ENCODE measurements around the gene ARL15. TPM values are rescaled to one million over a fixed set of nuclear protein-coding genes. Genes with fewer than 3 reads are reported as not detected.

The ARL15 gene
- polyA plus RNA-seq, 1 of the 3 experiments (the other 2 are of a cell fraction), result 6.4 TPM

DNA sequence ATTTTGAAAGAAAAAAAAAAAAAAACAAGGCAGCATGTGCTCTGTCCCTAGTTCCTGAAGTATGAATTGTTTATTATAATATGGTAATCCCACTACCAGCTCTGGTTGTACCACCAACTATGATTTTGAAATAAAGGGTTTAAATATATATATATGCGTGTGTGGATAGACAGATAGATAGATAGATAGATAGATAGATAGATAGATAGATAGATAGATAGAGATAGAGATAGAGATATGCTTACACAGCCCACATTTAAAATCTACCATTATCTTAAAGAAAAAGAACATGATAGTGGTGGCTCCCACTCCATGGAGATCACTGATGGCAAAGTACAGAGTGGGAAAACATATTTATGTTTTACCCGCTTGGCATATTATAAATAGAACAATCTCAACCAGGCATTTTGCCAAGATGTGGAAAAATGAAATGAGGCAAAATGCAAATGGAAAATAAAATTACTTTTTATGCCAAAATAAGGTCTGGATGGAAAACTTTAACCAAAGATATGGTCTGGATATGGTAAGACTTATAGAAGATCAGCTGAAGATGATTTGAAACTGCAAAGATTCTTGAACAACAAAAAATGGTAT, 170.0 kb downstream of the ARL15 start (continued):
- TF ChIP-seq, protein P1, sequence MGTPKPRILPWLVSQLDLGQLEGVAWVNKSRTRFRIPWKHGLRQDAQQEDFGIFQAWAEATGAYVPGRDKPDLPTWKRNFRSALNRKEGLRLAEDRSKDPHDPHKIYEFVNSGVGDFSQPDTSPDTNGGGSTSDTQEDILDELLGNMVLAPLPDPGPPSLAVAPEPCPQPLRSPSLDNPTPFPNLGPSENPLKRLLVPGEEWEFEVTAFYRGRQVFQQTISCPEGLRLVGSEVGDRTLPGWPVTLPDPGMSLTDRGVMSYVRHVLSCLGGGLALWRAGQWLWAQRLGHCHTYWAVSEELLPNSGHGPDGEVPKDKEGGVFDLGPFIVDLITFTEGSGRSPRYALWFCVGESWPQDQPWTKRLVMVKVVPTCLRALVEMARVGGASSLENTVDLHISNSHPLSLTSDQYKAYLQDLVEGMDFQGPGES (IDR thresholded peaks at IDR 0.05; ENCODE audit: low read depth, low read length), result no peak
- TF ChIP-seq SIN3A (IDR thresholded peaks at IDR 0.05; ENCODE audit: borderline replicate concordance, low read depth, low read length) (no peak), RXRA (IDR thresholded peaks at IDR 0.05; ENCODE audit: borderline replicate concordance, low read depth) (no peak), YY1 (IDR thresholded peaks at IDR 0.05; ENCODE audit: low read depth) (no peak), ELF1 (IDR thresholded peaks at IDR 0.05) (no peak)

DNA sequence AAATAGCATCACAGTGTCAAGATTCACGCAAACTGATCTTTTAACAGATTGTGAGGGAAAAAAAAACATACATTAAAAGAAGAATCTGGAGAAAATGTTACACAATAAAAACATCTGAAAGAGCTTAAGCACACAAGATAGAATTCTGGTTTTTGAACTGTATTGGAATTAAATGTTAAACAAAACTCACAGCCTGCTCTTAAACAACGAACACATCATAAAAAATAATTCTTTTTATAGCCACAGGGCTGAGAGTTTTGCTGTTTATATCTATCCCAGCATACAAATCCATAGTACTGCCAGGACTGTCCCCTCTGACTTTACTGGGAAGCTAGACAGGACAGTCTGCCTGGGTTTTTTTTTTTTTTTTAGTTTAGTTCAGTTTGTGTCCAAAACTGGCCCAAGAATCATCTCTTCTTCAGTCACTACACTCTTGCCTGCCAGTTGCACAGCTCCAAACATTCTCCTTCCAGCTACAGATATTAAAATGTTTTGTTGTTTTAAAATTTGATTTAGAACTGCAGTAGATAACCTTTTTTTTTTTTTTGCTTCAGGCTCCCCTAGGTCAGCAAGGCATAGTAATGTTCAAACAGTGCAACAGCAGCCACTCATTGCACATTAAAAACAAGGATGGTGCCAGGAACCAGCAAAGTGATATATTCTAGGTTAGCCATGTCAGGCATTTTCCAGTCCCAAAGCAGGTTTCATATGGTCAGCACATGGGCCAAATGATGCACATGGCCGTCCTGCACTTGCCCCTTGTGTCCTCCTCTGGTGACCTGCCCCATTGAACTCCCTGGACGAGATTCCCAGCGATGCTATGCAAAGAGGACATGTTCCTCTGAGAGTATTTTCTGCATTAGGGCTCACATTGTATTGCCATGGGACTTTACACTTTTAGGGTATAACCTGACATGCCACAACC, 173.6 kb downstream of the ARL15 start:
- H3K9me3 ChIP-seq, result no peaks in the 10 kb centered on the region
- no peak overlapping the region; a peak in 1 of 4 replicates for H3K27ac ChIP-seq (ENCODE audit: low read depth in 2 of 2, low read length in 1 of 2)
- H3K4me1 ChIP-seq (ENCODE audit: control insufficient read depth in 1 of 2, insufficient read depth in 2 of 2, low read depth in 1 of 2, low read length in 1 of 2), result peaks cover 0 to 7% of the 10 kb centered on the region in 2 experiments; a peak in 2 of 4 replicates
- H4K20me1 ChIP-seq (ENCODE audit: insufficient read depth), result no peaks in the 10 kb centered on the region
- H3K4me3 ChIP-seq (ENCODE audit: low read depth in 2 of 2, low read length in 1 of 2), result no peak overlapping the region
- no peak overlapping the region for H3K4me2 ChIP-seq
- TF ChIP-seq FOXJ3 (CRISPR knock-in tag; IDR thresholded peaks at IDR 0.05), result no peak
- no peak for TF ChIP-seq RCOR1 (IDR thresholded peaks at IDR 0.05; ENCODE audit: low read length)
- TF ChIP-seq, protein P2, sequence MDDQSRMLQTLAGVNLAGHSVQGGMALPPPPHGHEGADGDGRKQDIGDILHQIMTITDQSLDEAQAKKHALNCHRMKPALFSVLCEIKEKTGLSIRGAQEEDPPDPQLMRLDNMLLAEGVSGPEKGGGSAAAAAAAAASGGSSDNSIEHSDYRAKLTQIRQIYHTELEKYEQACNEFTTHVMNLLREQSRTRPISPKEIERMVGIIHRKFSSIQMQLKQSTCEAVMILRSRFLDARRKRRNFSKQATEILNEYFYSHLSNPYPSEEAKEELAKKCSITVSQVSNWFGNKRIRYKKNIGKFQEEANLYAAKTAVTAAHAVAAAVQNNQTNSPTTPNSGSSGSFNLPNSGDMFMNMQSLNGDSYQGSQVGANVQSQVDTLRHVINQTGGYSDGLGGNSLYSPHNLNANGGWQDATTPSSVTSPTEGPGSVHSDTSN (IDR thresholded peaks at IDR 0.05), result no peak
- no peak for TF ChIP-seq POLR2AphosphoS5 (IDR thresholded peaks at IDR 0.05; ENCODE audit: low read depth, low read length)
- TF ChIP-seq RFX5 (IDR thresholded peaks at IDR 0.05; ENCODE audit: low read length), result no peak
- TF ChIP-seq TAF1 (IDR thresholded peaks at IDR 0.05; ENCODE audit: borderline replicate concordance, low read depth, low read length), result no peak
- TF ChIP-seq SIN3A (IDR thresholded peaks at IDR 0.05; ENCODE audit: borderline replicate concordance, low read depth, low read length), result no peak
- no peak for TF ChIP-seq FOXM1 (IDR thresholded peaks at IDR 0.05; ENCODE audit: low read depth)
- TF ChIP-seq, protein P3, sequence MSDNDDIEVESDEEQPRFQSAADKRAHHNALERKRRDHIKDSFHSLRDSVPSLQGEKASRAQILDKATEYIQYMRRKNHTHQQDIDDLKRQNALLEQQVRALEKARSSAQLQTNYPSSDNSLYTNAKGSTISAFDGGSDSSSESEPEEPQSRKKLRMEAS (IDR thresholded peaks at IDR 0.05; ENCODE audit: low read depth), result no peak
- no peak for TF ChIP-seq TEAD4 (IDR thresholded peaks at IDR 0.05; ENCODE audit: borderline replicate concordance, insufficient read depth)
- TF ChIP-seq NFIC (IDR thresholded peaks at IDR 0.05; ENCODE audit: borderline replicate concordance), result no peak
- no peak for TF ChIP-seq RAD21 (IDR thresholded peaks at IDR 0.05; ENCODE audit: low read length)
- TF ChIP-seq SMC3 (IDR thresholded peaks at IDR 0.05; ENCODE audit: low read depth, low read length), result no peak
- DNase-seq, result no peak
- no peak overlapping the region for H2AFZ ChIP-seq (ENCODE audit: low read depth)
- 75% methylated on average over 5 of the region's 5 CpGs for WGBS (ENCODE audit: low lambda C conversion rate)
- H3F3A ChIP-seq (replicated peaks; ENCODE audit: insufficient read depth), result no peaks in the 10 kb centered on the region
- ChIA-PET CTCF (interaction anchor here (1.2 kb wide), 1 partner anchor 11 kb away, joined by 3 read pairs; no protein-coding TSS in a partner anchor), POLR2A (no interaction called here)
- H3K79me2 ChIP-seq (ENCODE audit: insufficient read depth), result no peaks in the 10 kb centered on the region
- no peaks in the 10 kb centered on the region for H3K36me3 ChIP-seq (replicated peaks in 1 of 2; ENCODE audit: control insufficient read depth in 1 of 2, insufficient read depth in 2 of 2, low read length in 1 of 2)
- no peaks in the 10 kb centered on the region for H3K9me2 ChIP-seq
- no peak overlapping the region for H3K9ac ChIP-seq
- no peaks in the 10 kb centered on the region for H3K27me3 ChIP-seq (ENCODE audit: insufficient read depth)

All from SK-N-SH (cell line).